HCT116 (cell line): ENCODE data around the gene ADGRA3.

ENCODE experiments used
- CEBPB ChIP-seq: IDR thresholded peaks from 2 replicates; pipeline ENCODE4 v1.6.1; 2012; ENCODE audit warnings: low read depth
- ELF1 ChIP-seq: IDR thresholded peaks from 2 replicates; pipeline ENCODE4 v1.6.1; 2012; ENCODE audit warnings: low read depth, borderline replicate concordance
- EZH2phosphoT487 ChIP-seq: fragments of 200-600 bp; IDR thresholded peaks from 2 replicates; pipeline ENCODE4 v1.6.1; 2018; ENCODE audit warnings: antibody characterized with exemption, borderline replicate concordance
- JUND ChIP-seq: IDR thresholded peaks from 2 replicates; pipeline ENCODE4 v1.6.1; 2012
- POLR2A ChIP-seq: IDR thresholded peaks from 2 replicates; pipeline ENCODE4 v1.7.0; 2011; ENCODE audit warnings: borderline replicate concordance; ENCODE audit not compliant: insufficient read depth, insufficient read length; ENCODE audit errors: extremely low read depth
- POLR2AphosphoS5 ChIP-seq: IDR thresholded peaks from 2 replicates; pipeline ENCODE4 v1.6.1; 2011; ENCODE audit warnings: mild to moderate bottlenecking, low read depth, low read length, moderate library complexity
- SIN3A ChIP-seq: IDR thresholded peaks from 2 replicates; pipeline ENCODE4 v1.6.1; 2012; ENCODE audit warnings: low read depth
- TCF7L2 ChIP-seq: IDR thresholded peaks from 2 replicates; pipeline ENCODE4 v1.7.0; 2011; ENCODE audit warnings: borderline replicate concordance, inconsistent platforms; ENCODE audit not compliant: insufficient read depth, insufficient read length; ENCODE audit errors: extremely low read depth
- YY1 ChIP-seq: IDR thresholded peaks from 2 replicates; pipeline ENCODE4 v1.6.1; 2011; ENCODE audit warnings: low read length, low read depth, moderate library complexity, mild to moderate bottlenecking; ENCODE audit not compliant: insufficient replicate concordance; ENCODE audit errors: extremely low read depth
- TF ChIP-seq, protein P1 (sequence below), 3 experiments: fragments of 200-600 bp in 1 of 3; sonication (generic) in 1 of 3; IDR thresholded peaks in 2 of 3; conservative IDR thresholded peaks in 1 of 3; 2 replicates each; pipeline ENCODE4 v1.5.1; 2012 to 2017; ENCODE audit warnings: low read depth in 2 of 3, low read length in 2 of 3, antibody characterized with exemption in 1 of 3, borderline replicate concordance in 1 of 3, control low read depth in 1 of 3, mild to moderate bottlenecking in 1 of 3, mixed read lengths in 1 of 3, mixed run types in 1 of 3, moderate library complexity in 1 of 3; ENCODE audit not compliant: insufficient read depth in 1 of 3
- TF ChIP-seq, protein P2 (sequence below): IDR thresholded peaks from 2 replicates; pipeline ENCODE4 v1.6.1; 2012

- TF ChIP-seq CEBPB (no peak), TCF7L2 (no peak), POLR2AphosphoS5 (no peak), SIN3A (no peak), JUND (no peak), ELF1 (no peak), POLR2A (no peak), YY1 (no peak), EZH2phosphoT487 (no peak)
- TF ChIP-seq, protein P1, sequence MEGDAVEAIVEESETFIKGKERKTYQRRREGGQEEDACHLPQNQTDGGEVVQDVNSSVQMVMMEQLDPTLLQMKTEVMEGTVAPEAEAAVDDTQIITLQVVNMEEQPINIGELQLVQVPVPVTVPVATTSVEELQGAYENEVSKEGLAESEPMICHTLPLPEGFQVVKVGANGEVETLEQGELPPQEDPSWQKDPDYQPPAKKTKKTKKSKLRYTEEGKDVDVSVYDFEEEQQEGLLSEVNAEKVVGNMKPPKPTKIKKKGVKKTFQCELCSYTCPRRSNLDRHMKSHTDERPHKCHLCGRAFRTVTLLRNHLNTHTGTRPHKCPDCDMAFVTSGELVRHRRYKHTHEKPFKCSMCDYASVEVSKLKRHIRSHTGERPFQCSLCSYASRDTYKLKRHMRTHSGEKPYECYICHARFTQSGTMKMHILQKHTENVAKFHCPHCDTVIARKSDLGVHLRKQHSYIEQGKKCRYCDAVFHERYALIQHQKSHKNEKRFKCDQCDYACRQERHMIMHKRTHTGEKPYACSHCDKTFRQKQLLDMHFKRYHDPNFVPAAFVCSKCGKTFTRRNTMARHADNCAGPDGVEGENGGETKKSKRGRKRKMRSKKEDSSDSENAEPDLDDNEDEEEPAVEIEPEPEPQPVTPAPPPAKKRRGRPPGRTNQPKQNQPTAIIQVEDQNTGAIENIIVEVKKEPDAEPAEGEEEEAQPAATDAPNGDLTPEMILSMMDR (IDR thresholded peaks at IDR 0.05 in 2 of 3, conservative IDR thresholded peaks at IDR 0.05 in 1 of 3; ENCODE audit: borderline replicate concordance in 1 of 3, insufficient read depth in 1 of 3, low read depth in 2 of 3, low read length in 2 of 3): no peak
- TF ChIP-seq, protein P2, sequence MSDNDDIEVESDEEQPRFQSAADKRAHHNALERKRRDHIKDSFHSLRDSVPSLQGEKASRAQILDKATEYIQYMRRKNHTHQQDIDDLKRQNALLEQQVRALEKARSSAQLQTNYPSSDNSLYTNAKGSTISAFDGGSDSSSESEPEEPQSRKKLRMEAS: no peak
These were observed 30.4 kb upstream of the ADGRA3 start for GRCh38 chr4:22546299-22546698.
